ENCODE results near the gene SNTB2. TPM values are rescaled to one million over a fixed set of nuclear protein-coding genes. Genes with fewer than 3 reads are reported as not detected.

Gene SNTB2
- total and polyA plus RNA-seq, 2 of the 8 experiments (the other 6 are each of a cell fraction or from before 2014, with no cell fraction given): 6.0 to 16.1 TPM

DNA sequence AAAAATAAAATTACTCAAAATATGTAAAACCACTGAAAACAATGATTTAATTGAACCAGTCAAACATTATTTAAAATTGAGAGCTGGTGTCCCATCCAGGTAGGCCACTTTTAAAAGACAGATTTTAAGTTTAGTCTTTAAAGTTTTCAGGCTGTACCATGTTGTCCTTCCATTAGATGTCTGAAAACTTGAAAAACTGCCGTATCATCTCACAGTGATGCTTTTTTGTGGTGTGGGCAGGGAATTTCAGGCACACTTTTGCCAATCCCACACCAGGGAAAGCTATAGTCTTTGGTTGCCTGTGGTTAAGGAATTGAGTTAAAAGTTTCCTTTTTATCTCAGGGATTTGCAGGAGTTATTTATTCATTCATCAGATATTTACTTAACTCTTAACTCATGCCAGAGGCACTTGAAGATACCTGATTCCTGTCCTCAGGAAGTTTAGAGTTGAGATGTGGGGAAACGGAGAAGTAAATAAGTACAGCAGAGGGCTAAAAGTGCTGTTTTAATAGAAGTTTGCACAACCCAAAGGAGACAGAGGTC is 3.2 kb downstream of the SNTB2 start (continued):
- TF ChIP-seq SUZ12 (IDR thresholded peaks at IDR 0.05; ENCODE audit: low read length): no peak
- TF ChIP-seq POLR2A (IDR thresholded peaks at IDR 0.05; ENCODE audit: control extremely low read depth in 1 of 2, low read depth in 2 of 2, low read length in 2 of 2): no peak
